OCI-LY3 (cell line): ENCODE data around the gene DCAKD.

Experiments used
- EZH2phosphoT487 ChIP-seq: fragments of 200-600 bp; shearing (Covaris generic); IDR thresholded peaks from 2 replicates; pipeline ENCODE4 v1.6.1; 2018; ENCODE audit warnings: antibody characterized with exemption, mixed run types, low read depth
- TF ChIP-seq, protein P1 (sequence below): fragments of 200-600, 300-600 bp; sonication (generic); IDR thresholded peaks from 2 replicates; pipeline ENCODE4 v1.5.1; 2014; ENCODE audit warnings: antibody characterized with exemption, low read length, low read depth

DNA sequence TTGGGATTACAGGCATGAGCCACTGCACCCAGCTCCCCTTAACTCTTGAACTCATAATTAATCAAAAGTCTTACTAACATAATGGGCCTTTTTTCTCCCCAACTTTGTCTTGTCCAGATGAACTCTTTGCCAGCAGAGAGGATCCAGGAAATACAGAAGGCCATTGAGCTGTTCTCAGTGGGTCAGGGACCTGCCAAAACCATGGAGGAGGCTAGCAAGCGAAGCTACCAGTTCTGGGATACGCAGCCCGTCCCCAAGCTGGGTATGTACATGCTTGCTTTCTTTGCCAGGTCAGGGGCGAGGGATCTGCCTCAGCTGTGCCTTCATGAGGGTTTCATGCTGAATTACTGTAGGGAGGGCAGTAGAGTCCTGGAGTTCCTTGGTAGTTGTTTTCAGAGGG, 35.0 kb upstream of the DCAKD start:
- TF ChIP-seq, protein P1, sequence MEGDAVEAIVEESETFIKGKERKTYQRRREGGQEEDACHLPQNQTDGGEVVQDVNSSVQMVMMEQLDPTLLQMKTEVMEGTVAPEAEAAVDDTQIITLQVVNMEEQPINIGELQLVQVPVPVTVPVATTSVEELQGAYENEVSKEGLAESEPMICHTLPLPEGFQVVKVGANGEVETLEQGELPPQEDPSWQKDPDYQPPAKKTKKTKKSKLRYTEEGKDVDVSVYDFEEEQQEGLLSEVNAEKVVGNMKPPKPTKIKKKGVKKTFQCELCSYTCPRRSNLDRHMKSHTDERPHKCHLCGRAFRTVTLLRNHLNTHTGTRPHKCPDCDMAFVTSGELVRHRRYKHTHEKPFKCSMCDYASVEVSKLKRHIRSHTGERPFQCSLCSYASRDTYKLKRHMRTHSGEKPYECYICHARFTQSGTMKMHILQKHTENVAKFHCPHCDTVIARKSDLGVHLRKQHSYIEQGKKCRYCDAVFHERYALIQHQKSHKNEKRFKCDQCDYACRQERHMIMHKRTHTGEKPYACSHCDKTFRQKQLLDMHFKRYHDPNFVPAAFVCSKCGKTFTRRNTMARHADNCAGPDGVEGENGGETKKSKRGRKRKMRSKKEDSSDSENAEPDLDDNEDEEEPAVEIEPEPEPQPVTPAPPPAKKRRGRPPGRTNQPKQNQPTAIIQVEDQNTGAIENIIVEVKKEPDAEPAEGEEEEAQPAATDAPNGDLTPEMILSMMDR: no peak
- no peak for TF ChIP-seq EZH2phosphoT487
